Subcutaneous preadipocyte (primary cell): ENCODE results near the gene KDELR1. TPM values are rescaled to one million over a fixed set of nuclear protein-coding genes. Genes with fewer than 3 reads are reported as not detected.

Experiments
- total RNA-seq: library from RNA; depleted of rRNA; stranded (reverse); fragments of >200 nt; gene quantifications from 2 replicates; pipeline ENCODE4 v1.2.3, GENCODE V29; 2012

The KDELR1 gene
- 84.9 and 89.1 TPM in 2 replicates for total RNA-seq

DNA sequence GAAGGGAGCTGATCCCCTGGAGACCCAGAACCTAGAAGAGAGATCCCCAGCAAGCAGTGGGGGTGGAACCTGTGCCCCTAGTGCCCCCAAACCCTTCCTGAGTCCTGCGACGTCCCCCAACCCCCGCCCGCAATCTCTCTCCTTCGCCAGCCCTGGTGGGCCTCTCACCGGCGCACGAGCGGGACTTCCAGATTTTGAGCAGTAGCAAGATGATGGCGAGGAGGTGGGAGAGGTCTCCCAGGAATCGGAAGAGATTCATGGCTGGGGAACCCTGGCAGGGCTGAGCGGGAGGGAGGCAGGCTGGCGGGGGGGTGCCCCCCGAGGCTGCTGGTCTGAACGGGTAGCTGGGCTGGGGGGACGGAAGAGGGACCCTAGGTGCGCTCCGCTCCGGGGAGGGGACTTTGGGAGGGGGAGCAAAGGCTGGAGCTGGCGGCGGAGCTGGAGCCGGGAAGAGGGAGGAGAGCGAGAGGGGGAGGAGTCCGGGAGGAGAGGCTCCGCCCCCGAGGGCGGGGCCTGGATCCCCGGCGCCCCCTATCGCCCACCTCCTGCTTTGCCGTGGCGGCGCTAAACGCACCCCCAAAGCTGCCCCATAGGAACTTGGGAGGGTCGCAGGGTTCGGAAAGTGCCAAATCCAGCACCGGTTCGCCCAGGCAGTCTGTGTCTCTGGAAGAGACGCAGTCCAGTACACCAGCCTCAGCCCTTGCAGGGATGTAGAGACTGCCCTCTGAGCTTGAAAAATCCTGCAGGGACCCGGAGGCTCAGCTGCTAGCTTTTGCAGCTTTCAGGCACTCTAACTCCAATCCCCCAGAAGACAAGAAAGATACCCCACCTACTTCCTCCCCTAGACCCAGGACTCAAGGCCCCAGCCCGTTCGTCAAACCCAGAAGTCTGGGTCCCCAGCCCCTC, at the start of gene KDELR1:
TSS of gene KDELR1 (minus strand) at position 452 of the 906 bp plus-strand sequence. CDS start at position 259, 193 bp downstream.

GRCh38 chr19:48393559-48394330, 2.4 kb upstream of the KDELR1 start, which contains the start of gene GRIN2D:
Gene GRIN2D (plus strand): TSS chr19:48393668. CDS start chr19:48398393, 4,725 bp downstream.

GRCh38 chr19:48363810-48364597, 27.3 kb downstream of the KDELR1 start, which contains the start of the genes SYNGR4 and TMEM143:
Gene SYNGR4 (plus strand): TSS chr19:48364367. CDS start chr19:48365843, 1,476 bp downstream.
Gene TMEM143 (minus strand): TSS chr19:48363940. CDS start chr19:48363920, 20 bp downstream.

Other genes starting within 250 kb of the KDELR1 start
- gene LIG1, start 221.2 kb downstream of the KDELR1 start, total RNA-seq: 34.9 and 51.2 TPM in 2 replicates
- 1.1 and 1.8 TPM in 2 replicates for gene ZSWIM9, start 220.9 kb downstream of the KDELR1 start, total RNA-seq
- 10.7 and 14.9 TPM in 2 replicates for gene CARD8, start 135.6 kb downstream of the KDELR1 start, total RNA-seq
- gene ZNF114, start 121.5 kb downstream of the KDELR1 start, total RNA-seq: under 0.01 and 0.39 TPM in 2 replicates
- 345 and 381 TPM in 2 replicates for gene EMP3, start 66.0 kb downstream of the KDELR1 start, total RNA-seq
- 5.1 and 5.7 TPM in 2 replicates for gene TMEM143, start 27.6 kb downstream of the KDELR1 start, total RNA-seq
- gene SYNGR4, start 27.2 kb downstream of the KDELR1 start, total RNA-seq: not detected in 2 replicates
- gene GRIN2D, start 2.1 kb upstream of the KDELR1 start, total RNA-seq: 0.37 and 0.78 TPM in 2 replicates
- gene GRWD1, start 54.4 kb upstream of the KDELR1 start, total RNA-seq: 32.7 and 53.6 TPM in 2 replicates
- gene KCNJ14, start 64.0 kb upstream of the KDELR1 start, total RNA-seq: 0.37 and 0.59 TPM in 2 replicates
- 31.7 and 34.5 TPM in 2 replicates for gene CYTH2, start 77.8 kb upstream of the KDELR1 start, total RNA-seq
- gene LMTK3, start 120.3 kb upstream of the KDELR1 start, total RNA-seq: not detected in 2 replicates
- gene SULT2B1, start 160.6 kb upstream of the KDELR1 start, total RNA-seq: not detected in 2 replicates
- not detected in 2 replicates for gene SPACA4, start 215.2 kb upstream of the KDELR1 start, total RNA-seq
- gene FAM83E, start 223.5 kb upstream of the KDELR1 start, total RNA-seq: under 0.01 and 1.4 TPM in 2 replicates
- gene RPL18, start 227.6 kb upstream of the KDELR1 start, total RNA-seq: 1,644 and 2,294 TPM in 2 replicates
- gene SPHK2, start 228.0 kb upstream of the KDELR1 start, total RNA-seq: 9.2 and 11.5 TPM in 2 replicates
- 1.6 and 5.9 TPM in 2 replicates for gene DBP, start 245.8 kb upstream of the KDELR1 start, total RNA-seq